Bronchial epithelial cell (primary cell): ENCODE results near the gene CELSR1. TPM values are rescaled to one million over a fixed set of nuclear protein-coding genes. Genes with fewer than 3 reads are reported as not detected.

ENCODE experiments used
- DNase-seq: peaks from one replicate; pipeline ENCODE4 v3.0.0-alpha.2; 2010; ENCODE audit warnings: low read depth
- FAIRE-seq: peaks from 2 replicates; lab custom pipeline; 2011; peaks lifted over from hg19 to GRCh38; lab: Jason Lieb, UNC
- H3K27me3 ChIP-seq: 2 replicates; pipeline ENCODE4 v1.5.1; 2011; ENCODE audit warnings: low read length; ENCODE audit not compliant: control insufficient read depth, insufficient read depth
- H3K36me3 ChIP-seq: 2 replicates; pipeline ENCODE4 v1.5.1; 2011; ENCODE audit warnings: low read length; ENCODE audit not compliant: control insufficient read depth, insufficient read depth
- H3K4me3 ChIP-seq: 2 replicates; pipeline ENCODE4 v1.5.1; 2011; ENCODE audit warnings: mild to moderate bottlenecking, low read depth, low read length, control low read depth
- total RNA-seq: library from RNA; depleted of rRNA; stranded (reverse); fragments of >200 nt; gene quantifications from 2 replicates; pipeline ENCODE4 v1.2.1, GENCODE V29; 2014
- TF ChIP-seq, protein P1 (sequence below): IDR thresholded peaks from 2 replicates; pipeline ENCODE4 v1.5.1; 2011; ENCODE audit warnings: mild to moderate bottlenecking, moderate library complexity, low read length, control low read depth, inconsistent platforms; ENCODE audit not compliant: insufficient read depth, severe bottlenecking

Gene CELSR1
- total RNA-seq, 1 donor from 2014 or later: 39.0 TPM

DNA sequence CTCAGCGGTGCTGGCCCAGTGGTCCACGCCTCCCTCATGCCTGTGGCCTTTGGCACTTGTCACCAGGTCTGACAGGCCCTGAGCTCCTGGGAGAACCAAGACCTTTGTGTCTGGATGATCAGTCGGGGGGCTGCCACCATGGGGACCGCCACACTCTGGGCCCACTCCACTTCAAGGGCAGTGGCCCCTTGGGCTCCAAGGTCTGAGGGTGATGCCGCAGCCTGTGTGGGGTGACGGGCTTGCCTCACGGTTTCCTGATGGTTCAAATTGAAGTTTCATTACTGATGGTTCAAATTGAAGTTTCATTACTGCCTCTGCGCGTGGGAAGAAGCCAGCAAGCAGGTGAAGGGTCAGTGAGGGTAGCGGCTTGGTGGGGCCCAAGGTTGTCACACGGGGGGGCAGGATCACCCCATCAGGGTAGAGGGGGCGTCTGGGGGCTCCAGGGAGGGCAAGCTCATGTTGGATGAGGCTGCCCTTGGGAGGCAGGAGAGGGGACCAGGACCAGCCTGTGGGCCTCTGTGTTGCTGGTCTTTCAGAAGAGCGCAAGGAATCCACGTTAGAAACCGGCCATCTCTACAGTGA, 174.4 kb downstream of the CELSR1 start:
- Histone ChIP-seq H3K4me3 (no peak overlapping the region), H3K27me3 (no peaks in the 10 kb centered on the region), H3K36me3 (peaks cover 62% of the 10 kb centered on the region)
- FAIRE-seq (no peak), DNase-seq (no peak)
- TF ChIP-seq, protein P1, sequence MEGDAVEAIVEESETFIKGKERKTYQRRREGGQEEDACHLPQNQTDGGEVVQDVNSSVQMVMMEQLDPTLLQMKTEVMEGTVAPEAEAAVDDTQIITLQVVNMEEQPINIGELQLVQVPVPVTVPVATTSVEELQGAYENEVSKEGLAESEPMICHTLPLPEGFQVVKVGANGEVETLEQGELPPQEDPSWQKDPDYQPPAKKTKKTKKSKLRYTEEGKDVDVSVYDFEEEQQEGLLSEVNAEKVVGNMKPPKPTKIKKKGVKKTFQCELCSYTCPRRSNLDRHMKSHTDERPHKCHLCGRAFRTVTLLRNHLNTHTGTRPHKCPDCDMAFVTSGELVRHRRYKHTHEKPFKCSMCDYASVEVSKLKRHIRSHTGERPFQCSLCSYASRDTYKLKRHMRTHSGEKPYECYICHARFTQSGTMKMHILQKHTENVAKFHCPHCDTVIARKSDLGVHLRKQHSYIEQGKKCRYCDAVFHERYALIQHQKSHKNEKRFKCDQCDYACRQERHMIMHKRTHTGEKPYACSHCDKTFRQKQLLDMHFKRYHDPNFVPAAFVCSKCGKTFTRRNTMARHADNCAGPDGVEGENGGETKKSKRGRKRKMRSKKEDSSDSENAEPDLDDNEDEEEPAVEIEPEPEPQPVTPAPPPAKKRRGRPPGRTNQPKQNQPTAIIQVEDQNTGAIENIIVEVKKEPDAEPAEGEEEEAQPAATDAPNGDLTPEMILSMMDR: no peak

DNA sequence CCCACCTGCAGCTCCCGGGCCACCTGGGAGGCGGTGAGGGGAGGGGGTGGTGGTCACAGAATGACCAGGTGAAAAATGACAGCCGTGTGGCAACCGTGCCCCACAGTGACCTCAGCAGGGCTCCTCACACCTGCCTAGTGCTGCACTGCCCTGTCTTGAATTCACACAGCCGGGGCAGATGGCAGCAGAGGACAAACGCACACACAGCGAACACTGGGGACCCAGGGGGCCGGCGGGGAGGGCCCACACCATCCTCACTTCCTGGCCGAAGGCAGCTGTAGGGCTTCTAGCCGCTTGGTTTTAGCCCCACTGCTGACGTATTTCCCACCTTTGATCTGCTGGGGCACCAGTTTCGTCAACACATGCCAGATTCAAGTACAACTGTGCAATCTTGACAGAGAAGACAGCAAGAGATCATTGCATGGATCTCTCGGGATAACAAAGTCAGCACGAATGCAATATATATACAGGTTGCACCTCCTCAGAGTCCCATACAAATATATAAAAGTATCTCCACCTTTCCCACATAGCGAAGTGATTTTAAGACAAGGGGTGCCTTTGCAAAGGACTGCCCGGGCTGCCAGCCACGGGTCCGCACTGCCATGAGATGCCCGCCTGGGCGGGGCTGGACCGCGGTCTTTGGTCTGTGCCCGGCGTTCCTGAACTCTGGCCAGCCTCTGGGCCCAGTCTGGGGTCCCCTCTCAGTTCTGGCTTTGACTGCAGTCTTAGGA, 175.1 kb downstream of the CELSR1 start:
- no peaks in the 10 kb centered on the region for H3K27me3 ChIP-seq
- no peak overlapping the region for H3K4me3 ChIP-seq
- DNase-seq: no peak
- TF ChIP-seq, protein P1: no peak
- H3K36me3 ChIP-seq: peaks cover 62% of the 10 kb centered on the region
- FAIRE-seq: no peak

DNA sequence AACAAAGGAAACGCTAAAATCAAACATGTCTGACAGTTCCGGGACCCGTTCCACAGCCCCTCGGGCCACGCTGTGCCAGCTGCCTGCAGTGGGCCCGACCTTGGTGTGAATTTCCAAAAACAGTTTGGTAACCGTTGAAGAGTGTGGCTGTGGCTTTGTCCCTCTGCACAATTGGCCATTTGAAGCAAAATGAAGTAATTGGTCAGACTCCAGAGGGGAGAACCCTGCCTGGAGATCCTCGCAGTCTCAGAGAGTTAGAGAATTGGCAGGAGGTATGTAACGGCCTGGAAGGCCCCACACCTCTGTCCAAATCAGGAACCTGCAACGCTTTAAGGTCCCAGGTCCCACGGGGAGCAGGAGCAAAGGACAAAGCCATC, 175.6 kb downstream of the CELSR1 start:
- TF ChIP-seq, protein P1: no peak
- no peak for FAIRE-seq
- no peaks in the 10 kb centered on the region for H3K27me3 ChIP-seq
- H3K4me3 ChIP-seq: no peak overlapping the region
- DNase-seq: no peak
- H3K36me3 ChIP-seq: peaks cover 59% of the 10 kb centered on the region

DNA sequence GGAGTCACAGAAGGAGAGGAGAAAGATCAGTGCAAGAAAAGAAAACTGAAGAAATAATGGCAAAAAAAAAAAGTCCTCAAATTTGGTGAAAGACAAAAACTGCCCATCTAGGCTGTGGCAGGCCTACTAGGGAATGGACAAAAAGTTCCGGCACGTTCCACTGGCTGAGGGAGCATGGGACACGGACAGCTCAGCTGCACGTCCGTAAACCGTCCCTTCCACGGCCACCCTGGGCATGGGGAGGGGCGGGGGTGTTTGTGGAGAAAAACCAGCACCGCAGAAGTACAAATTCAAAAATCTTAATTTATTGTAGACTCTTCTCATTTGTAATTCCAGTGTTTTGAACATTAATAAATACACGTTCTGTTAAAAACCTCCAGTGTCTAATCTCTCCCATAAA, 176.5 kb downstream of the CELSR1 start:
- peaks cover 56% of the 10 kb centered on the region for H3K36me3 ChIP-seq
- FAIRE-seq (no peak), DNase-seq (no peak)
- H3K4me3 ChIP-seq: no peak overlapping the region
- no peaks in the 10 kb centered on the region for H3K27me3 ChIP-seq
- TF ChIP-seq, protein P1: no peak

DNA sequence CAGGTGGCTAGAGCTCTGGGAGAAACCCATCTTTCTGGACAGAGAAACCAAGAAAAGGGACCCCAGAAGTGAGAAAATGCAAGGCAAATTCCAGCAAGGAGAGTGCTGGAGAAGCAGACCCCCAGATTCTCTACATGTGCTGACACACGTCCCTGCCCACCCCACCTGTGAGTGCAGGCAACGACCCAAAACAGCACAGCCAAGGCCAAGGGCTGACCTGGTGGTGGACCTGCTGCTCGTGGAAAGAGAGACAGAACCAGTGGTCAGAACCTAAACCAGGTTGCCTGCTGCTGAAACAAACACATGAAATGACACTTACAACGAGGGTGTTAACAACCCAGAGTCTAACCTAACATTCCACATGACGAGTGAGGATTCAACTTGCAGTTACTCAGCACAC, 177.3 kb downstream of the CELSR1 start:
- Histone ChIP-seq H3K36me3 (peaks cover 56% of the 10 kb centered on the region), H3K27me3 (no peaks in the 10 kb centered on the region), H3K4me3 (no peak overlapping the region)
- TF ChIP-seq, protein P1: no peak
- no peak for DNase-seq
- no peak for FAIRE-seq

DNA sequence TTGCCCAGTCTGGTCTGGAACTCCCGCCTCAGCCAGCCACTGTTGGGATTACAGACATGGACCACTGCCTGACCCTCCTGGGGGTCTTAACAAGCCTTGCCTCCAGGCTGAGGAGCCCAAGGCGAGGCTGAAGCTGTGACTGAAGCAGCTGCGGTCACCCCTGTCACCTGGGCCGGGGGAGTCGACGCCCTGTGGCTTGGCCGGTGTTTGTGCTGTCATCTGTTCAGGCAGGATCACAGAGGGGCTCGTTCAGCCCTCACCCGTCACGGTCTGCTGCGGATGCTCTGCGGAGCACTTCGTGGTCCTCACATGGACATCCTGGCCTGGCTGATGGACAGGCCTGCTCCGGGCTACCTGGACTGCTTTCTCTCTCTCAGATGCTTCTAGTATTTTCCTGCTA, 178.1 kb downstream of the CELSR1 start:
- Histone ChIP-seq H3K36me3 (peaks cover 55% of the 10 kb centered on the region), H3K4me3 (no peak overlapping the region), H3K27me3 (no peaks in the 10 kb centered on the region)
- DNase-seq: no peak
- TF ChIP-seq, protein P1: no peak
- no peak for FAIRE-seq
